G401 (cell line): Measurements from ENCODE around the gene NFKB1. TPM values are rescaled to one million over a fixed set of nuclear protein-coding genes. Genes with fewer than 3 reads are reported as not detected.

Experiments used
- DNase-seq: peaks from one replicate; pipeline ENCODE4 v3.0.0-alpha.2; 2015; ENCODE audit warnings: low spot score
- in situ Hi-C: cut with HindIII; loops from 2 replicates; pipeline ENCODE4 v1.10.0; 2016; ENCODE audit warnings: low sequenced_read_pairs, mixed read lengths
- total RNA-seq: library from RNA; depleted of rRNA; stranded (reverse); fragments of >200 nt; shearing (Covaris generic); gene quantifications from 2 replicates; pipeline ENCODE4 v1.2.3, GENCODE V29; 2014

The NFKB1 gene
- total RNA-seq, 1 experiment from 2014 or later = 16.6 TPM

DNA sequence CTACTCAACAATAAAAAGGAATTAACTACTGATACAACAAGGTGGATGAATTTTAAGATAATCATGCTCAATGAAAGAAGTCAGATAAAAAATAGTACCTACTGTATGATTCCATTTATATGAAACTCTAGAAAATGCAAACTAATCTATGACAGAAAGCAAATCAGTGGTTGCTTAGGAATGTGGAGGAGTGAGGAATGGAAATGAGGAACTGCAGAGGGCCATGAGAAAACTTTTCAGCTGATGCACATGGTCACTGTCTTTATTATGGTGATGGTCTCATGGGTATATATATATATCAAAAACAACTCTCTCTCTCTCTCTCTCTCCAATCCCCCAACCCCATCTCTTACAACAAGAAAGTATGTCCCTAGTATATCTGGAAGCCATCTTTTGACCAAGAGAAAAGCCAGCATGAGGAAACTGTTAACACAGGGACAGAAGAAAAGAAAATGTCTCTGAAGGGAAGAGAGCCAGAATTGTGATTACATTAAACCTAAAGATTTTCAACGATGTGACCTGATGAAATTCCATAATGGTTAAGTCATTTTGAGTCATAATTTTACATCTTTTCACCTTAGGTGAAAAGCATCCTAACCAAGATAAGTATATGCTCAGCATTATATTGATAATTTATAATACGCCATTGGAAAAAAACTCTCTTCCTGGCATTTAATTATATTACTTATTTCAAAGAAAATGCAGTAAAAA, 8.5 kb upstream of the NFKB1 start:
- no peak for DNase-seq
- in situ Hi-C loops = no loop called here

DNA sequence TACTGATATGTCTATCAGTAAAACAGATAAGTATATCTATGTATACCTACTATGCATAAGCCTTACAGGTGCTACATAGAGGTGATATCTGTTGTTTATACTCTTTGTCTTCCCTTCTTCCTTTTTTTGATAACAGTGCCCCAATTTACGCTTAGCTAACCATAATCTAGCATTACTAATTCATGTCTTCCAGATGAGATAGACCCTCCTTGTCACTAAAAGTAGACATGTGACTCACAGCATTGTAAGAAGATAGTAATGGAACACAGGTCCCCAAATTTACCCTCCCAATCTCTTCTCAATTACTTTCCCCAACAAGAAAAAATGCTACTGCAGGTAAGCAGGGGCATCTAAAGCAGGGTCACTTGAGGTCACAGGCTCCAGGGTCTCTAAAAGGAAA, 7.9 kb upstream of the NFKB1 start:
- DNase-seq = no peak
- in situ Hi-C loops = no loop called here

DNA sequence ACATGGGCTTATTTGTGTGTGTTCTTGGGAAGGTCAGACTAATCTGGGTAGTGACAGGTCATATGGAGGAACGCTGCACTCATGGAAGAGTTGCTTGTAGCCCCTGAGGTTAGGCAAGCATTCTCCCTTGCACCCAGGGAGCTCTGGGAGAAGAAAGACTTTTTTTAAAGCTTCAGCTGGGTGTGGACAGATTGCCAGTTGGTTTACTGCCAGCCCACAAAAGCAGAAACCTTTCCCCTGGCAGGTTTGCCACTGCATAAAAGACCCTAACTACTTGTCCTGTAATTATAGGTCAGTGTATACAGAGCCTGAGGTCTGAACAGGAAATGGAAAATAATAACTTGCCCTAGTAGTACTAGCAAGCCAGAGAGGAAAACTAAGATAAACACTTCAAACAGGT, 7.4 kb upstream of the NFKB1 start:
- in situ Hi-C loops = no loop called here
- DNase-seq = no peak

DNA sequence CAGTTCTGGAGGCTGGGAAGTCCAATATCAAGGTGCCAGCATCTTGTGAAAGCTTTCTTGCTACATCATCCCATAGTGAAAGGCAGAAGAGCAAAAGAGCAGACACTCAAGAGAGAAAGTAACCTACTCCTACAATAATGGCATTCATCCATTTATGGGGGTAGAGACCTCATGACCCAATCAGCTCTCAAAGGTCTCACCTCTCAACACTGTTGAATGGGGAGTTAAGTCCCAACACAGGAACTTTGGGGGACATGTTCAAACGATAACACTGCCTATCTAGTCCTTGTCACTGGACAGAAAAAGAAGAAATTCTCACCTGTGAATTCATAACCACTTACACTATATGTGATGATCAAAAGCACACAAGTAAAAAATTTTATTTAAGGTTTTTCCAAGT, 6.6 kb upstream of the NFKB1 start:
- in situ Hi-C loops = no loop called here
- no peak for DNase-seq

DNA sequence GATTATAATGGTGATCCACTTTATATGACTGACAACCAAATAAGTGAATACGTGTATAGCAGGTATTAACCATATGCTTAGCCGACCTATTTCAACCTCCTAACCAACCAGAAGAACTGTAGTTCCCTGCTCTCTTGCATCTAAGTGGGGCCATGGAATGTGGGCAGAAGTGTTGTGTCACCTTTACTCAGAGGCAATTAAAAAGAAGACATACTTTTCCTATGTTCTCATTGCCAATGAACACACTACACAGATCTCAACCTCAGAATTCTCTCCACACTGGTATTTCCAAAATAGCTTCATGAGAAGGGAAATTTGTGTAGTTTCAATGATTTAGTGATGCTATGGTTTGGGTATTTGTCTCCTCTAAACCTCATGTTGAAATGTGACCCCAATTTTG, 3.2 kb upstream of the NFKB1 start:
- DNase-seq = no peak
- in situ Hi-C loops = no loop called here

DNA sequence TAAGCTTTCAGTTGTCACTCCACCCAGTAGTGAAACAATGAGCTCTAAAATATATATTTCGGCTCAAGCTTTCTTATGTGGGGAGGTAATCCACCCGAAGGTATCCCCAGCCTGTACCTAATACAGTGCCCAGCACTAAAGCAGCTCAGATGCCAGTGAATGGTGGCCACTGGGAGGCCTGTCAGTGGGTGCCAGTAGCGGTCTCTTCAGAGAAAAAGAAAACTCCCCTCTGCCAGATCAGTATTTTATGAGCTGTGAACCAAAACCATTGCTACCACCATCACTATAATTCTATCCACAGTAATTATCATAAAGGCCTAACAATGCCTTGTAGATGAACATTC, 835 bp upstream of the NFKB1 start:
- no peak for DNase-seq

DNA sequence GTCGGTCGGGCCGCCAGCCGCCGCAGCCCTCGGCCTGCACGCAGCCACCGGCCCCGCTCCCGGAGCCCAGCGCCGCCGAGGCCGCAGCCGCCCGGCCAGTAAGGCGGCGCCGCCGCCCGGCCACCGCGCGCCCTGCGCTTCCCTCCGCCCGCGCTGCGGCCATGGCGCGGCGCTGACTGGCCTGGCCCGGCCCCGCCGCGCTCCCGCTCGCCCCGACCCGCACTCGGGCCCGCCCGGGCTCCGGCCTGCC, 213 bp downstream of the NFKB1 start:
- DNase-seq = peak; percentile 61
- in situ Hi-C loops = no loop called here

More for the DNA sequence above, 835 bp upstream of the NFKB1 start:
- in situ Hi-C loops = no loop called here

DNA sequence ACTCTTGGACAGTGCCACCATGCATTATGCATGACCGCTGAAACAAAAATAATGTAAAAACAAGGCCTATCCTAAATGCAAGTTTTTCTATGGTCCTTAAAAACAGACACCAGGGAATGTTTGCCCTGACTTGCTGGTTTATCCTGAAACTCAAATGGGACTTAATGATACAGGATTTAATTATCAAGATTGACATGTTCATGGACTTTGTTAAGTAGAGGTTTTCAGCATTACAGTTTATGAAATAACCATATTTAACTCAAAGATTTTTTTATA, 1.3 kb downstream of the NFKB1 start:
- in situ Hi-C loops = no loop called here
- no peak for DNase-seq

DNA sequence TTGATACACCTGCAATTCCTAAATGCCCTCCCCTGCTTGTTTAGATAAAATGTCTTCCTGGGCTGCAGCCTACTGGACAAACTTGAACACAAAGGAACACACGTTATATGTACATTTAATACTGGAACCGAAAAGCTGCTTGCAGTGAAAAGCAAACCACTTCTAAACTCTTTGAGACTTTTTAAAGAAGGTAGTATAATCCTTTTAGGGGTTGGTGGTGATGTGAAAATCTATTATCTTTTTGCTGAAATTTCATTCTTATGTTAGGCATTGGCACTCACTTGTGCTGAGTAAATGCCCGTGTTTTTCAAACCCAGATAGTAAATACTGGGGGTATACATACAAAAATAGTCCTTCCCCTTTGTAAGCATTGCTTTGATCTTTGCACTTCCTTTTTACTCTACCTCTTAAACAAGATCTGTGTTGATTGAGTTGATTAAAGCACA, 2.2 kb downstream of the NFKB1 start:
- in situ Hi-C loops = no loop called here
- peak; percentile 59 for DNase-seq

DNA sequence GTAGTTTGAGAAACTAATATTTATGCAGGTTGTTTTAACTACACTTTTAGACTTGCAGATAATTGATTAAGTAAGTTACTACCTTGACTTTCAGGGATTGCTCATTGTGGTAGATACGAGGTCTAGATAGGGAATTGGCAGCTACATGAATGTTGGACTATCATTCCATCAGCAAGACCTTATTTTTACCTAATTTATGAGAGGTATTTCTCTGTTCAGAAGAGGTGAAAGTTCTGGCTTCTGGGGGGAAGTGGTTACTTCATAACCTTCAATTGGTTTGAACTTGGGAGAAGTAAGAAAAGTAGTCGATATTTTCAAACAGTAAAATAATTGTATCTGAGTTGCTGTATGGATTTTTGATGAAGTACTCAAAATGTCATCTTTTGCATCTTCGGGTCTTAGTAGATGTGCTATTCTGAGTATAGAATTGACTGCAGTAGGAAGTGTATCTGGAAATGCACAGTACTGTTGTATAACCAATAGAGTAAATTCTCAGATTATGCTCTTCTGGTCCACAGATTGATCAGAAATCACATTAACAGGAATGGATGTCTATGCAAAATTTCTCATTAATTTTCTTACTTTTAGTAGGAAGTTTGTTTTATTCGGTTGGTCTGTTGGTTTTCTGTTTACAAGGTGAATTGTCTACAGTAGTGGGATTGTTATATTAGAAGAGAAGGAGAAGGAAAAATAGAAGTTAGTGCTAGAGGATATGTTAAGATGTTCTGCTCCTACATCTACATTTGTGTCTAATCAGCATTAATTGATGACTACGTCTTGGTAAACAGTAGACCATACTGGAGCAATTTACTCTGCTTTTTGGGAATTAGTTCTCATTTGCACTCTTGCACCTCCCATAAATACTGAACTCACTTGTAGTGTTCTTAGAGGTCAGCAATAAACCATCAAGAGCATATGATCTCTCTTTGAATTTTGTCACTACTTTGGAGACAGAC, 3.0 kb downstream of the NFKB1 start:
- in situ Hi-C loops = no loop called here
- peak; percentile 46 for DNase-seq

DNA sequence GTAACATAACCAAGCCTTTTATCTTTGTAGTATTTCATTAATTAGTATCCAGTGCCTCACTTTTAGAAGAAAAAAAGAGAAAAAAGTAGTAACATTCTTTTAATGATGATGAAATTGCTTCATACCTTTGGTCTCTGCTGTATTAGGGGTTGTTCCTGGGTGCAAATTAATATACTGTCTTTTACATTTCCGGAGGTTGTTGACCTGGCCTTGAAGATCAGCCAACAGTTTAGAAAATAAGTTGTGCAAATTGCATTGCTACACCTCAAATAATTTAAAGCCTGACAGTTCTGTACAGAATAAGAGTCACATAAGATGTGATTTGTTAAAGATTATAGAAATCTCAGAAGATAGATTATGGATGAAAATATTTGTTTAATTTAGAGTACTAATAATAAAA, 3.8 kb downstream of the NFKB1 start:
- in situ Hi-C loops = no loop called here
- DNase-seq = peak; percentile 28

DNA sequence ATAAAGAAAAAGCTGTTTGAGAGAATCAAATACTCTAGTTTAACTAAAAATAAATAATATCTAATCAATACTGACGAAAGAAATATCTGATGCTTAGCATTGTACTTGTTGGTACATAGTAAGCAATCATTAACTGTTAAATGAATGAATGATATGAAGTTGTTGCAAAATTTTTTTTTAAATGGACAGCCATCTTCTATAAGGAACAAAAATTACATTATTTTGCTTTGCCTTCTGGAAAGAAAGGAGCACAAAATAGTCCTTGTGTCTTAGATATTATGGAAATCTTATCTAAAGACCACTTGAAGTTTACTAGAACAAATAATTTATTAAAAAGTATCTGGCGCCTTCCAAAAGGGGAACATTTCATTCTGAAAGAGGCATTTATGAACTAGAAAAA, 4.5 kb downstream of the NFKB1 start:
- in situ Hi-C loops = no loop called here
- no peak for DNase-seq

DNA sequence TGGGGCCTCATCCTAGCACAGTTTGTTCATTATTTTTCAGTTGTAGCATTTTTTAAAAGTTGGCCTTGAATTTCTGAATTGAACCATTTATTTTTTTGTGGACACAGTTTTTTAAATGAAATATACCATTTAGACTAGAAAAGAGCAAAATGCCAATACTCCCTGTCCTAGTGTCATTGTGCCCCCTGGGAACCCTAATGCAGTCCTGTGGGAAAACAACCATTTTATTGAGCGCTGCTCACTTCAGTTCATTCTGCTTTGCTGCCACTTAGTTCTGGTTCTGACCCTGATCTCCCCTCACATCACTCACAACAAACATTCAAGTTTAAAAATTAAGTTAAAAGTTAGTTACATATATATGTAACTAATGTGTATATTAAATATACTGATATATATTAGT, 5.4 kb downstream of the NFKB1 start:
- in situ Hi-C loops = no loop called here
- no peak for DNase-seq

DNA sequence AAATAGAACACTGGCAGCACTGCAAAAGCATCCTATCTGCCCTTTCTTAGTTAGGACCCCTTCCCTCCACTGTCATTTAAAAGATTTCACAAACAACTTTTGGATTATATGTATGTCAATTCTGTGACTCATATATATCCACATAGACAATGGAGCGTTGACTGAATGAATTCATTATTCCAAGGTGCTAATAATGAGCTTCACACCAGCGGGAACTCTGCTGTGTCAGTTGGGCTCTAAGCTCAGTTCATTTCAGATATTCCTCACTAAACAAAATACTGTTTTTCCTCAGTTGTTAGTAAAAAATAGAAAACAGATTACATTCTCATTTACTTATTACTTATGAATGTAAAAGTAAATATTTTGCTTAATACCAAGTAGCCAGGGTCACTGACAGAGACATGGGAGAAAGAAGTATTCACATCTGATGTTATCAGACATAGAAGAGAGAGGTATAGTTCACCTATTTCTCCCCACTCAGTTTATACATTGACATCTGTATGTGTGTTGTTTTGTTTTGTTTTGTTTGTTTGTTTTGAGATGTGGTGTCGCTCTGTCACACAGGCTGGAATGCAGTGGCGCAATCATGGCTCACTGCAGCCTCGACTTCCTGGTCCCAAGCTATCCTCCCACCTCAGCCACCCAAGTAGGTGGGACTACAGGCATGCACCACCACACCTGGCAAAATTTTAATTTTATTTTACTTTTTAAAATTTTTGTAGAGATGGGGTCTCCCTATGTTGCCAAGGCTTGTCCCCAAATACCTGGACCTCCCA, 10.9 kb downstream of the NFKB1 start:
- no peak for DNase-seq
- in situ Hi-C loops = no loop called here

DNA sequence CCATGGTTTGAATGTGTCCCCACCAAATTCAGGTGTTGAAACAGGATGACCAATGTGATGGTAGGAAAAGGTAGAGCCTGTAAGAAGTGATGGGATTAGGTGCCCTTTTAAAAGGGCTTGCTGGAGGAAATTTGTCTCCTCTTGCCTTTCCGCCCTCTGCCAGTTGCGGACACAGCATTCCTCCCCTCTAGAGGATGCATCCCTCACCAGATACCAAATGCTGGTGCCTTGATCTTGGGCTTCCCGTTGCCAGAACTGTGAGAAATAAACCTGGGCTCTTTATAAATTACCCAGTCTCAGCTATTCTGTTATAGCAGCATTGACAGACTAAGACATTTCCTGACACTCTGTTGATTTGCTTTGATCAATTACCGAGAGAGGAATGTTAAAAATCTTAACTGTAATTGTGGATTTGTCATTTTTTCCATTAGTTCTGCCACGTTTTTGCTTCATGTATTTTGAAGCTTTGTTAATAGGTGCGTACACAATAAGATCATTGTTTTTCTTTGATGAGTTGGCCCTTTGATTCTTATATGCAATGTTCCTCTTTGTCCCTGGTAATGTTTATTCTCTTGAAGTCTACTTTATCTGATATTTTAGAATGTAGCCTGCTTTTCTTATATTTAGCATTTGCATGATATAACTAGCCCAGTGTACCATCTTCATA, 13.3 kb downstream of the NFKB1 start:
- DNase-seq = no peak
- in situ Hi-C loops = no loop called here

DNA sequence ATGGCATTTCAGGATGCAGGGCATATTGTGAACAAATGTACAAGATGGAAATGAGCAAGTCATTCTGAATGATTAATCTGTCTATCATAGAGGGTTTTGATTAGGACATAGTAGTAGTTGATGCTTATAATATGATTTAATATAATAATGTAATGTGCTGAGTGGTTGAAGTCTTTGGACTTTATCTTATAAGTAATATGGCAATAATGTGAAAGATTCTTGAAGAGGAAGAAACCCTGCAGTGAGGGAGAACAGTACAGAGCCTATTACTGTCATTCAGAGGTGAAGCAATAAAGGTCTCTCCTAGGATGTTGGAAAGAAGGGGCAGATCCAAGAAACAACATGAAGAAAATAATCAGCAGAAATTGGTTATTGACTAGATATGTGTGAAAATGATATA, 16.6 kb downstream of the NFKB1 start:
- in situ Hi-C loops = no loop called here
- no peak for DNase-seq

DNA sequence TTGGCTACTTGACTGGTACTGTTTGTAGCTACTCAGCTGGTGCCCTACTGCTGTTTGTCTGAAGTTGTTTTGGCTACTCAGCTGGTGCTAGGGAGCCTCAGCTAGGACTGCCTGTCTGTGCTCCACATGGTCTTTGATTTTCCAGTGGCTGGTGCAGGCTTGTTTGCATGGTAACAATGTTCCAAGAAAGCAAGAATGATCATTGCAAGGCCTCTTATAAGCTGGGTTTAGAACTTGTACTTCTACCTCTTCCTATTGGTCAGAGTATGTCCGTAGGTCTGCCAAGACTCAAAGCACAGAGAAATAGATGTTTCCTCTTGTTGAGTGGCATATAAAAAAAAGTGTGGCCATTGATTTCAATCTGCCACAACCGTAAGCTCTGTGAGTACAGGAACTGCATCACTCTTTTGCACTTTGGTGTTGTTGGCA, 17.6 kb downstream of the NFKB1 start:
- in situ Hi-C loops = no loop called here
- no peak for DNase-seq

DNA sequence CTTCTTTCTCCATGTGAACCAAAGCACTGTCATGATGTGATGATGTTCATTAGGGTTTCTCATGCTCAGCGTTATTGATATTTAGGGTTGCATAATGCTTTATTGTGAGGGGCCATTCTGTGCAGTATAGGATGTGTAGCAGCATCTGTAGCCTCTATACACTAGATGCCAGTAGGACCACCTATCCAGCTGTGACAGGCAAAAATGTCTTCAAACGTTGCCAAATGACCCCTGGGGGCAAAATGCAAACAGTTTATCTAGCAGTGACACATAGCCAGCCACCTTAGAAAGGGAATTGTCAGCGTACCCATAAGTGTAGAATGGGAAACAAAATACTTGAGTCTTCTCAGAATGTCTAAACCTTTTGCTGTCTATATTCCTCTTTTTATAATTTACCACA, 18.8 kb downstream of the NFKB1 start:
- DNase-seq = no peak
- in situ Hi-C loops = no loop called here

DNA sequence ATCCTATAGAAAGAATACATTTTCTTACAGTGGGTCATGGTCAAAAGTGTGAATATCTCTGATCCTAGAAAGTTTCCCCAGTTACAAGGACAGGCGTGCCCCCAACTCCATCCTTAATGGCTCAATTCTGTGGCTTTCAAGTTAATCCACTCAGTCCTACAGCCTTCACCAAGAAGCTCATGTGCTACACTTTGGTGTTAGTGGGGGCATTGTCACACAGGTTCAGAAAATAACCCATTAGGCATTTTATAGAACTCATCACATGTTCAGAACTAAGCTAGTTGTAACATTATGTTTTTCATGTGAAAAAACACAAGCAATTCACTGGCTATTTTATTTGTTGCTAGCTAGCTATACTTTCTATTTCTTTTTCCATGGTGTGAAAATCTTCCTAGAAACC, 20.4 kb downstream of the NFKB1 start:
- no peak for DNase-seq
- in situ Hi-C loops = no loop called here

DNA sequence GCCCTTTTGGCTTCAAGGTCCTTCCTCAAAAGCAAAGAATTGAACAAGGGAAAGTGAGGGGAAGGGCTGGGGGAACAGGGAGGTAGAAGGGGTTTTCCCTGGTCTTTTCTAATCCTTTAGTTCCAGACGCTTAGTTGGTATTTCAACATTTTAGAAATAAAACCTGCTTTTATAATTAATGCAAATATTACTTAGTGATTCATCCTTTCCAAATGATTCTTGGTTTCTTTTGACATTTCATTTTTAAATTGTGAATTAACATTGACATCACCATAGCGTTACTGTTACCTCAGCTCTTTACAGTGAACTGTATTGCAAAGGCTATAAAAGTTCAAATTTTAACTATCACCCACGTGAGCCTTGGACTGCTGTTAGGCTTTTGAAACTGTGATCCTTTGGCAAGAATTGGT, 20.9 kb downstream of the NFKB1 start:
- in situ Hi-C loops = no loop called here

More for the DNA sequence above, 20.9 kb downstream of the NFKB1 start:
- no peak for DNase-seq
